K562 treated with DMSO at 1 percent for 4 hours (cell line): Measurements from ENCODE around the gene CIRBP. TPM values are rescaled to one million over a fixed set of nuclear protein-coding genes. Genes with fewer than 3 reads are reported as not detected.

Experiments
- total RNA-seq: library from RNA; unstranded; fragments of 300-600 nt; gene quantifications from 2 replicates; pipeline ENCODE4 v1.2.3, GENCODE V29; 2022; ENCODE audit not compliant: insufficient read depth

Gene CIRBP
- total RNA-seq = 140 and 141 TPM in 2 replicates

DNA sequence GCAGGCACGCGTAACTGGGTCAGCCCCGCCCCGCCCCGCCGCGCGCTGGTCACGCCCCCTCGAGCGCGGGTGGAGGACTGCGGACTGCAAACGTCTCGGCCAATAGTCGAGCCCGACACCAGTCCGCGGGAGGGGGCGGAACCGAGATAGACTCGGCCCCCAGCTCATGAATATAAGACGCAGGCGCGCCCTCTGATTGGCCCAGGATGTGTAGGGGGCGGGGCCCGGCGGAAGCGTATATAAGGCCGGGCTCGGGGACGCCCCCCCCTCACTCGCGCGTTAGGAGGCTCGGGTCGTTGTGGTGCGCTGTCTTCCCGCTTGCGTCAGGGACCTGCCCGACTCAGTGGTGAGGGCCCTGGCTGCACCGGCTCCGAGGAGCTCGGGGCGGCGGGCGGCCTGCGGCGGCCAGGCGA lies at the start of gene CIRBP:
Gene CIRBP, plus strand, starts transcription at position 268 of the 413 bp plus-strand sequence. CDS start 1,602 bp downstream, outside the sequence.

DNA sequence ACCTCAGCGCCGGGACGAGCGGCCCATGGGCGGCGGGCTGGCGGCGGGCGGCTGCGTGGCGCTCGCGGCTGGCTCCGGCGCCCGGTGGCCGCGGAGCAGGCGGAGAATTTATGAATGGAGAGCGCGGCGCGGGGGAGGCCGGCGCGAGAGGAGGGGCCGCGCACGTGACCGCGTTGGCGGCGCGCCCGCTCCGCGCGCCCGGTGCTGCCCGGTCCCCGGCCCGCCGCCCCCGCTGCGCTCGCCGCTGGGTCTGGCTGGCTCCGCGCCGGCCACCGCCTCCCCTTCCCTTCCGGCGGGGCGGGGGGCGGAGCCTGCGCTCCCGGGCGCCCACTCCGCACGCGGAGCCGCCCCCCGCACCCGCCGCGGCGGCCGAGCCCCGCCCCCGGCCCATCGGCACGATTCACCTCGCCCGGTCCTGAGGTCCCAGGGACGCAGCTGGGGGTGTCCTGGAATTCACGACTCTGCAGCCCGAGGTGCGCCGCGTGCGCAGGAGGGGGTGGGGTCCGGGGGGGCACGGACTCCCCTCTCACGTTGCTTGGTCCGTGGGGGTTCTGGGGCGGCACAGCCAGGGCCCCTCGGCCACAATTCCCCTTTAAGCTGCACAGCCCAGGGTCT lies 31.3 kb upstream of the CIRBP start, which contains the start of gene CBARP:
Gene CBARP, minus strand, starts transcription at position 252 of the 615 bp plus-strand sequence. CDS start 1,905 bp downstream, outside the sequence.

DNA sequence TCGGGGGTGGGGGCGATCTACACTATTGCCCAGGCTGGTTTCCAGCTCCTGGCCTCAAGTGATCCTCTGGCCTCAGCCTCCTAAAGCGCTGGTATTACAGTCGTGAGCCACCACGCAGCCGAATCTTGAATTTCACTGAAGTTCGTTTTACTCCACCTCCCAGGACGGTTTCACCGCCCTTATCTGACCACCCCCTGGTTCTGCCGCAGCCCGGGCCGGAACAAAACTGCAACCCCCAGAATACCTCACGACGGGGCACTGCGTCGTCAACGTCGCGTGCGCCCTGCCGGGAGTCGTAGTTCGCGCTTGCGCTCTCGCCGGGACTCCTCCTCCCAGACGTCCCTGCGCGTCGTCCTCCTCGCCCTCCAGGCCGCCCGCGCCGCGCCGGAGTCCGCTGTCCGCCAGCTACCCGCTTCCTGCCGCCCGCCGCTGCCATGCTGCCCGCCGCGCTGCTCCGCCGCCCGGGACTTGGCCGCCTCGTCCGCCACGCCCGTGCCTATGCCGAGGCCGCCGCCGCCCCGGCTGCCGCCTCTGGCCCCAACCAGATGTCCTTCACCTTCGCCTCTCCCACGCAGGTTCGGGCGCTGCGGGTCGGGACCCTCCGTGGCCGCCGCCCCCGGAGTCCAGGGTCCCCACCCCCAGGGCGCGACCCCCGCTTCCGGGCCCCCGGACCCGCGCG lies 27.6 kb upstream of the CIRBP start, which contains the start of gene ATP5F1D:
Gene ATP5F1D, plus strand, starts transcription at position 335 of the 679 bp plus-strand sequence. Its CDS starts 100 bp downstream, at position 435.

DNA sequence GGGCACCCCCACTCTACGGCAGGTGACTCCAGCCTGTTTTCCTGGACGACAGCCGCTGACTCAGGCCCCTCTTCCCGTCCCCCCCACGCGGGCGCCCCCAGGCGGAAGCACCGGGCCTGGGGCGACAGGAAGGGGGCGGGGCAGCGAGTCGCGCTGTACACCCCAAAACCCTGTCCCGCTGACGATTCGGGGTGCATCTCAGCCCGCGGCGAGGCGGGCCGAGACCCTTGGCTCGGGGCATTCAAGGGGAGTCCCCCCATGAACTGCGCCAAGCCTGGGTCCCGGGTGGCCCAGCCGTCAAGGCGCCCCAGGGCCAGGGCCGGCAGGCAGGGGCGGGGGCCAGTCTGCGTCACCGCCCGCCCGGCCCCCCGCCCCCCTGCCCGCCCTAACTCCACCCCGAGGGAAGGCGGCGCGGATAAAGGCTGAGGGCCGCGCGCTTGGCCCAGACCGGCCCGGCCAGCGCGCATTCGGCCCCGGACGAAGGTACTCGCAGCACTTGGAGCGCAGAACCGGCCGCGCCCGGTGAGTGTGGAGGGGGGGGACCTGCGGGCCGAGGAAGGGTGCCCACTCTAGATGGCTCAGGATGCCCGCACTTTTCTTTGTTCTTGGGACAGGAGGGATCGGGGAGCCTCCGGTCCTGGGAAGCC lies 20.9 kb upstream of the CIRBP start, which contains the start of gene MIDN:
Gene MIDN, plus strand, starts transcription at position 445 of the 647 bp plus-strand sequence. CDS start 1,714 bp downstream, outside the sequence.

DNA sequence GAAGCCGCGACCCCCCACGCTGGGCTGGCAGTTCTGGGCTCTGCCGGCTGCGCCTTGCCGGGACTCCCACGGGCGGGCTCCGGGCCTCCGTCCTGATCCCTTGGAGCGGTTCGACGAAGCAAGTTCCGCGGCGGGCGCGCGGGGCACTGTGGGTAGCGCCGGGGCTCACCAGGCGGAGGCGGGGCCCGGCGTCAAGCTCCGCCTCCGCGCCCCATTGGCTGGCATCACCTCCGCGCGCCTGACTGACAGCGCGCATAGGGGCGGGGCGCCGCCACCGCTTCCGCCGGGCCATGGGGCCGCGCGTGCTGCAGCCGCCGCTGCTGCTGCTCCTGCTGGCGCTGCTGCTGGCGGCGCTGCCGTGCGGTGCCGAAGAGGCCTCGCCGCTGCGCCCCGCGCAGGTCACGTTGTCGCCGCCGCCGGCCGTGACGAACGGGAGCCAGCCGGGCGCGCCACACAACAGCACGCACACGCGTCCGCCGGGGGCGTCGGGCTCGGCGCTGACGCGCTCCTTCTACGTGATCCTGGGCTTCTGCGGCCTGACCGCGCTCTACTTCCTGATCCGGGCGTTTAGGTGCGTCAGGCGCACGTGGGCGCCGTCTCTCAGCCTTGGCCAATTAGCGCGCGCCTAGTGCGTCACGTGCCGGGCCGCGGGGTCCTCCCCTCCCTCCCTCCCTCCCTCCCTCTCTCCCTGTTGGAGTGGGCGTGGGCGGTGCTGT lies 6.3 kb downstream of the CIRBP start, which contains the start of gene FAM174C:
Gene FAM174C, plus strand, starts transcription at position 271 of the 716 bp plus-strand sequence. Its CDS starts 20 bp downstream, at position 291.

DNA sequence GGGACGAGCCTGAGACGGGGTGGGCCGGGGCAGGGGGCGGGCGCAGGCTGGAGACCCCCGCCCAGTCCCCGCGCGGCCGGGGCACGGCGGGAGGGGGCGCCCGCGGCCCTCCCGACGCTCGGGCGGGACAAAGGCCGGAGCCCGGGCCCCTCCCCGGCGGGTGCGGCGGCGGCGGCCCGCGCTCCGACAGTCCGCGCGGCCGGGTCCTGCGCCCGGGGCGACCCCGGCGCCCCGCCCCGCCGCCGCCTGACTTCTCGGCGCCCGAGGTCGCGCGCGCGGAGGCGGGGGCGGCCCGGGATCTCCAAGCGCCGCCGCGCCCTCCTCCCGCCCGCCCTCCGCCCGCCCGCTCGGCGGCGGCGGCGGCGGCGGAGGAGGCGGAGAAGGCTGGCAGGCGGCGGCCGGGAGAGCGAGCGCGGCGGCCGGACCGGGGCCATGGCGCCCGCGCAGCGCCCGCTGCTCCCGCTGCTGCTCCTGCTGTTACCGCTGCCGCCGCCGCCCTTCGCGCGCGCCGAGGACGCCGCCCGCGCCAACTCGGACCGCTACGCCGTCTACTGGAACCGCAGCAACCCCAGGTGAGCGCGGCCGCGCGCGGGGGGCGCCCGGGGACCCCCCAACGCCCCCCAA lies 16.7 kb downstream of the CIRBP start, which contains the start of gene EFNA2:
Gene EFNA2, plus strand, starts transcription at position 137 of the 624 bp plus-strand sequence. Its CDS starts 296 bp downstream, at position 433.

Other genes starting within 250 kb of the CIRBP start
- gene TMEM259, start 248.2 kb upstream of the CIRBP start, total RNA-seq = 198 and 255 TPM in 2 replicates
- not detected in 2 replicates for gene RNU6-2, start 247.8 kb upstream of the CIRBP start, total RNA-seq
- 117 and 118 TPM in 2 replicates for gene CNN2, start 242.7 kb upstream of the CIRBP start, total RNA-seq
- 41.5 and 58.2 TPM in 2 replicates for gene ABCA7, start 229.2 kb upstream of the CIRBP start, total RNA-seq
- 21.6 and 27.0 TPM in 2 replicates for gene ARHGAP45, start 202.2 kb upstream of the CIRBP start, total RNA-seq
- gene POLR2E, start 174.0 kb upstream of the CIRBP start, total RNA-seq = 205 and 214 TPM in 2 replicates
- gene GPX4, start 165.3 kb upstream of the CIRBP start, total RNA-seq = 870 and 876 TPM in 2 replicates
- 36.2 and 36.3 TPM in 2 replicates for gene SBNO2, start 95.1 kb upstream of the CIRBP start, total RNA-seq
- gene STK11, start 63.6 kb upstream of the CIRBP start, total RNA-seq = 105 and 123 TPM in 2 replicates
- gene CBARP, start 31.3 kb upstream of the CIRBP start, total RNA-seq = 4.8 and 7.1 TPM in 2 replicates
- 424 and 456 TPM in 2 replicates for gene ATP5F1D, start 27.6 kb upstream of the CIRBP start, total RNA-seq
- 48.5 and 50.6 TPM in 2 replicates for gene MIDN, start 20.7 kb upstream of the CIRBP start, total RNA-seq
- gene FAM174C, start 6.2 kb downstream of the CIRBP start, total RNA-seq = 81.3 and 99.5 TPM in 2 replicates
- 1.2 TPM in 1 of 2 replicates, not detected in the other for gene EFNA2, start 16.5 kb downstream of the CIRBP start, total RNA-seq
- gene NDUFS7, start 114.6 kb downstream of the CIRBP start, total RNA-seq = 317 and 328 TPM in 2 replicates
- 44.1 and 45.1 TPM in 2 replicates for gene GAMT, start 132.2 kb downstream of the CIRBP start, total RNA-seq
- gene DAZAP1, start 138.3 kb downstream of the CIRBP start, total RNA-seq = 151 and 156 TPM in 2 replicates
- 5,479 and 5,587 TPM in 2 replicates for gene RPS15, start 169.1 kb downstream of the CIRBP start, total RNA-seq
- gene APC2, start 180.8 kb downstream of the CIRBP start, total RNA-seq = 0.83 and 1.6 TPM in 2 replicates
- gene C19orf25, start 209.9 kb downstream of the CIRBP start, total RNA-seq = 37.9 and 47.6 TPM in 2 replicates
- 1.6 and 3.1 TPM in 2 replicates for gene PCSK4, start 221.0 kb downstream of the CIRBP start, total RNA-seq
- gene REEP6, start 221.8 kb downstream of the CIRBP start, total RNA-seq = 47.8 and 52.4 TPM in 2 replicates
- gene ADAMTSL5, start 243.7 kb downstream of the CIRBP start, total RNA-seq = 6.2 and 15.4 TPM in 2 replicates